Stimulated activated memory B cell treated with anti-CD40 and anti-IgM and Interleukin-4, amounts not matched to agents 10 μg/mL and 1 μg/mL and 100 μg/mL, for 72 hours (primary cell): ENCODE data around the gene CYBA.

Source experiments
- ATAC-seq: fragments of 150-1000 bp; cut with Tn5 transposase; 2 replicates; pipeline ENCODE4 v1.10.0; 2021
- H3K27ac Mint-ChIP-seq: one replicate; pipeline ENCODE4 v1.8.0; 2022; ENCODE audit warnings: mild to moderate bottlenecking, mixed read lengths
- H3K27me3 Mint-ChIP-seq: one replicate; pipeline ENCODE4 v1.8.0; 2022; ENCODE audit warnings: mixed read lengths
- H3K36me3 Mint-ChIP-seq: one replicate; pipeline ENCODE4 v1.8.0; 2022; ENCODE audit warnings: mixed read lengths
- H3K4me1 Mint-ChIP-seq: one replicate; pipeline ENCODE4 v1.8.0; 2022; ENCODE audit warnings: mixed read lengths
- H3K4me3 Mint-ChIP-seq: one replicate; pipeline ENCODE4 v1.8.0; 2022; ENCODE audit warnings: mild to moderate bottlenecking, moderate library complexity, mixed read lengths
- H3K9me3 Mint-ChIP-seq: one replicate; pipeline ENCODE4 v1.8.0; 2022; ENCODE audit warnings: mixed read lengths

Gene CYBA

DNA sequence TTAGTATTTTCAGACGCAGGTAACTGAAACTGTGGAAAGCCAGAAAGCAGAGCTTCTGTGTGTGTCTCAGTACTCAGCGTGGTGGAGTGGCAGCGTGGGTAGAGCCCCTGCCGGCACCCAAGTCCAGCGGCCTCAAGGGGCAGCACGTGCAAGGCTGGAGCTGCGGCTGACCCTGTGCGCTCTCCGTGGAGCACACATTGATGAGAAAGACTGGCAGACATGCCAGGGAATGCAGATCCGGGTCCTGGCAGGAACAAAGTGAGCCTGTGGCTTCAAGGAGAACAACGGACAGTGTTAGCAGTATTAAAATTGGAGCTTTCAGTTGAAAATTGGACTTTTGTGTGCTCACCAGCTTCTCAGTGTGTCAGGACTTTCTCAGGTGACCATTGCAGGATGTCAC lies 57.4 kb downstream of the CYBA start:
- no peak overlapping the region for H3K4me3 Mint-ChIP-seq
- ATAC-seq, result no peak
- H3K27ac Mint-ChIP-seq, result no peak overlapping the region
- peaks cover 30% of the 10 kb centered on the region for H3K4me1 Mint-ChIP-seq
- H3K9me3 Mint-ChIP-seq, result no peaks in the 10 kb centered on the region
- H3K36me3 Mint-ChIP-seq, result peaks cover 28% of the 10 kb centered on the region
- no peaks in the 10 kb centered on the region for H3K27me3 Mint-ChIP-seq
